Esophagus muscularis mucosa (tissue), 4 donors: ENCODE measurements around the gene ZNF740. TPM values are rescaled to one million over a fixed set of nuclear protein-coding genes. Genes with fewer than 3 reads are reported as not detected.

Experiments used
- DNase-seq: peaks from one replicate; pipeline ENCODE4 v3.0.0-alpha.2; 2017; ENCODE audit errors: extremely low spot score
- H3K27ac ChIP-seq, 4 donors: fragments of 200-600 bp; sonication (generic); replicated peaks in 1 of 4; 1 replicate in 3 of 4; 2 replicates in 1 of 4; pipeline ENCODE4 v1.5.1; 2016 to 2019; ENCODE audit warnings: mild to moderate bottlenecking in 1 of 4
- H3K27me3 ChIP-seq, 4 donors: fragments of 200-600 bp; sonication (generic); one replicate each; pipeline versions ENCODE4 v1.5.1 to v1.6.0; 2016 to 2019
- H3K36me3 ChIP-seq, 4 donors: fragments of 200-600 bp; sonication (generic); one replicate each; pipeline ENCODE4 v1.5.1; 2016 to 2019
- H3K4me1 ChIP-seq, 4 donors: fragments of 200-600 bp; sonication (generic); one replicate each; pipeline ENCODE4 v1.5.1; 2016 to 2019
- H3K4me3 ChIP-seq, 4 donors: fragments of 200-600 bp; sonication (generic); 1 replicate in 2 of 4; 2 replicates in 2 of 4; pipeline ENCODE4 v1.5.1; 2016 to 2019; ENCODE audit warnings: mild to moderate bottlenecking in 4 of 4, moderate library complexity in 1 of 4
- H3K9me3 ChIP-seq, 4 donors: fragments of 200-600 bp; sonication (generic); 1 replicate in 3 of 4; 2 replicates in 1 of 4; pipeline ENCODE4 v1.5.1; 2016 to 2019
- CTCF ChIP-seq, 3 experiments: fragments of 200-600 bp in 2 of 3; fragments of 450-650 bp in 1 of 3; sonication (generic) in 2 of 3; IDR thresholded peaks; one replicate each; pipeline ENCODE4 v1.5.1; 2017 to 2019; ENCODE audit warnings: antibody characterized with exemption in 3 of 3, mild to moderate bottlenecking in 2 of 3, moderate library complexity in 1 of 3
- EP300 ChIP-seq: sonication (generic); formaldehyde crosslinking; IDR thresholded peaks from one replicate; pipeline ENCODE4 v1.6.1; 2017; ENCODE audit warnings: antibody characterized with exemption
- POLR2A ChIP-seq: fragments of 450-650 bp; IDR thresholded peaks from one replicate; pipeline ENCODE4 v1.6.1; 2017; ENCODE audit warnings: antibody characterized with exemption, moderate library complexity, mild to moderate bottlenecking, low read depth
- POLR2AphosphoS5 ChIP-seq, 2 donors: sonication (generic); formaldehyde crosslinking; IDR thresholded peaks; one replicate each; pipeline ENCODE4 v1.6.1; 2017; ENCODE audit warnings: antibody characterized with exemption in 2 of 2
- WGBS: methylation state at CpG from one replicate; pipeline ENCODE4 v1.1.5; 2018; 5-methylcytosine and 5-hydroxymethylcytosine counted together
- intact Hi-C: fragments of 100-400 bp; cut with DNase I; formaldehyde crosslinking; loops from one replicate; pipeline ENCODE4 v1.15.1; 2023
- total RNA-seq, 4 donors: library from RNA; depleted of rRNA; stranded (reverse); fragments of >200 nt; gene quantifications; one replicate each; pipeline versions ENCODE4 v1.1.0 to v1.2.1, GENCODE V29; 2016

The ZNF740 gene
- total RNA-seq, 4 donors from 2014 or later: 12.4 to 19.6 (median 15.3) TPM

- no peak for DNase-seq
- no peaks in the 10 kb centered on the region for H3K27me3 ChIP-seq
- peaks cover 7 to 16% (median 14%) of the 10 kb centered on the region in 4 donors for H3K4me1 ChIP-seq
- no peaks in the 10 kb centered on the region for H3K36me3 ChIP-seq
- no peak overlapping the region for H3K27ac ChIP-seq
- WGBS: 82% methylated on average over 1 of the region's 1 CpG
- H3K9me3 ChIP-seq: no peaks in the 10 kb centered on the region
- intact Hi-C loops: no loop called here
- no peak overlapping the region for H3K4me3 ChIP-seq
- TF ChIP-seq POLR2AphosphoS5 (IDR thresholded peaks at IDR 0.05): no peak
- no peak for TF ChIP-seq EP300
- no peak for TF ChIP-seq CTCF (IDR thresholded peaks at IDR 0.05)
- no peak for TF ChIP-seq POLR2A
Observed at GRCh38 chr12:53204351-53204750, 23.8 kb downstream of the ZNF740 start.

- DNase-seq: no peak
- intact Hi-C loops: no loop called here
- no peak for TF ChIP-seq CTCF (IDR thresholded peaks at IDR 0.05)
- TF ChIP-seq EP300: no peak
- TF ChIP-seq POLR2A: no peak
- no peak for TF ChIP-seq POLR2AphosphoS5 (IDR thresholded peaks at IDR 0.05)
- Histone ChIP-seq H3K27me3 (no peaks in the 10 kb centered on the region), H3K4me1 (peaks cover 7 to 16% (median 15%) of the 10 kb centered on the region in 4 donors), H3K27ac (no peak overlapping the region), H3K9me3 (no peaks in the 10 kb centered on the region), H3K4me3 (no peak overlapping the region), H3K36me3 (peaks cover 3 to 13% (median 11%) of the 10 kb centered on the region in 4 donors)
- WGBS: 53% methylated on average over 7 of the region's 7 CpGs
Observed at GRCh38 chr12:53205747-53206419, 25.4 kb downstream of the ZNF740 start.

- 64% methylated on average over 5 of the region's 5 CpGs for WGBS
- no peak for DNase-seq
- H3K27ac ChIP-seq: no peak within 1 kb of the TSS
- no peak within 1 kb of the TSS for H3K4me3 ChIP-seq
- TF ChIP-seq POLR2AphosphoS5 (IDR thresholded peaks at IDR 0.05) (no peak), EP300 (no peak), POLR2A (no peak), CTCF (IDR thresholded peaks at IDR 0.05) (no peak)
- intact Hi-C loops: no loop called here
- H3K36me3 ChIP-seq: peaks cover 15 to 25% (median 23%) of the 10 kb centered on the region in 4 donors
- H3K4me1 ChIP-seq: peaks cover 7 to 16% (median 15%) of the 10 kb centered on the region in 4 donors
- H3K9me3 ChIP-seq: no peaks in the 10 kb centered on the region
- H3K27me3 ChIP-seq: no peaks in the 10 kb centered on the region
Observed at GRCh38 chr12:53207042-53207441, 26.5 kb downstream of the ZNF740 start, which contains the start of gene ITGB7. TSS of gene ITGB7 (minus strand) at chr12:53207251. CDS start at chr12:53200443, 6,808 bp downstream.

GRCh38 chr12:53208435-53208834 is 27.9 kb downstream of the ZNF740 start:
- no peak for DNase-seq
- peak overlapping the region in 2 of 4 donors; percentile 9 to 18 for H3K27ac ChIP-seq
- H3K4me3 ChIP-seq: no peak overlapping the region
- H3K27me3 ChIP-seq: no peaks in the 10 kb centered on the region
- TF ChIP-seq POLR2A (no peak), CTCF (IDR thresholded peaks at IDR 0.05) (no peak), POLR2AphosphoS5 (IDR thresholded peaks at IDR 0.05) (peak in 1 of 2 donors; percentile 39), EP300 (no peak)
- intact Hi-C loops: no loop called here
- H3K4me1 ChIP-seq: peaks cover 13 to 22% (median 18%) of the 10 kb centered on the region in 4 donors
- H3K9me3 ChIP-seq: no peaks in the 10 kb centered on the region
- WGBS: 49% methylated on average over 2 of the region's 2 CpGs
- peaks cover 26 to 39% (median 37%) of the 10 kb centered on the region in 4 donors for H3K36me3 ChIP-seq
